GM18505 (cell line): ENCODE results near the gene PIGT.
A peak's percentile ranks its signal among the peaks of the same experiment; 100 is the strongest.
"Not testable (repeated sequence)": the region's sequence is repeated elsewhere in the genome, so short reads cannot be mapped to it uniquely, and the experiment has no call there.

ENCODE experiments used
- ATAC-seq: cut with Tn5 transposase; IDR thresholded peaks from one replicate; pipeline ENCODE4 v1.9.1; 2021; ENCODE audit not compliant: unreplicated experiment
- POLR2A ChIP-seq: IDR thresholded peaks from 4 replicates; pipeline ENCODE4 v1.6.1; 2011; ENCODE audit warnings: borderline replicate concordance; ENCODE audit not compliant: insufficient read depth, insufficient read length; ENCODE audit errors: extremely low read depth

The PIGT gene

GRCh38 chr20:45469336-45470261 is 53.7 kb downstream of the PIGT start, which contains the start of gene WFDC2:
Gene WFDC2 (plus strand): TSS chr20:45469753. CDS start chr20:45469782, 29 bp downstream.
- peak; percentile 14 for ATAC-seq

DNA sequence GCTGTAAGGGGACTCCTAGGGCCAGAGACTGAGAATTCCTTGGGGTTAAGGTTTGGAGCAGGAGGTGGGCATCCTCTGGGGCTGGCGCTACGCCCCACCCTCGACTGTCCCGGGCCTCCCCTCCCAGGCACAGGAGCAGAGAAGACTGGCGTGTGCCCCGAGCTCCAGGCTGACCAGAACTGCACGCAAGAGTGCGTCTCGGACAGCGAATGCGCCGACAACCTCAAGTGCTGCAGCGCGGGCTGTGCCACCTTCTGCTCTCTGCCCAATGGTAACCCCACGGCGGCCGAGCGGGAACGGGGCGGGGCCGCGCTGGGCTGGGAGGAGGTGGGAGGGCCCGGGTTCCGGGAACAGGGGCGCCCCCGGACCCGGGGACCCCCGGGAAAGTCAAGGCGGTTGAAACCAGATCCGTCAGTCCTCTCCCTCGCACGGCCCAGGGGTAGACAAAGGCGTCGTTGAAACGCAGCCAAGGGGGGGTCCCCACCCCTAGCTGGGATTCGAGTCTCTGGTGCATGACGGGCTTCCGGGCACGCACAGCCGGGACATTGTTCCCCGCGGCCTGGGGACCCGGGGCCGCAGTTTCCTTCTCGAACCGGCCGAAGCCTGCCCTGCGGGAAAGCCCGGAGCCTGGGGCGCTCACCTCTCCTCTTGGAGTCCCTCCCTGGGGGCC is 54.5 kb downstream of the PIGT start:
- peak; percentile 53 for ATAC-seq
- TF ChIP-seq POLR2A: no peak

More at GRCh38 chr20:45469336-45470261, 53.7 kb downstream of the PIGT start, which contains the start of gene WFDC2:
- no peak for TF ChIP-seq POLR2A

DNA sequence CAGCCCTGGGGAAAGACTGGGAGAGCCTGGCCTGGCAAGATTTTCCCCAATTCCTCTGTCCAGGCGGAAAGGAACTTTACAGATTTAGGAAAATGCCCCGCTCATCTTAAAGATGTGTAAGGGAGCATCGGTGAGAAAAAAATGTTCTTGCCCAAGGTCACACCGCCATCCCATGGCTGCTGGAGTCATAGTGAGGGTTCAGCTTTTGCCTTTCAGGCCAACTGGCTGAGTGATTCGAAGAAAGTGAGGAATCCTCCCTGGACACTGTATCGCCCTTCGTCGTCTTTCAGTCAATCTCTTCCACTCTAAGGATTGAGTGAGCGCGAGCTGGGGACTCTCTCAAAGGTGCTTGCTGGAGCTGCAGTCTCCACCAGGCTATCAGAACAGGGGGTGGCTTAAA is 55.0 kb downstream of the PIGT start:
- ATAC-seq: no peak
- TF ChIP-seq POLR2A: no peak

- not testable (repeated sequence) for ATAC-seq
Observed at GRCh38 chr20:45472286-45472685, 56.3 kb downstream of the PIGT start.
